DND-41 (cell line): Measurements from ENCODE around the gene PHKG2.

ENCODE experiments used
- ATAC-seq: fragments of 200-7000 bp; cut with Tn5 transposase; 3 replicates; pipeline ENCODE4 v1.9.1; 2021; ENCODE audit warnings: low read depth; ENCODE audit not compliant: insufficient read depth
- DNase-seq: peaks from one replicate; pipeline ENCODE4 v3.0.0-alpha.2; 2020
- H2AFZ ChIP-seq: 2 replicates; pipeline ENCODE4 v1.6.0; 2012; ENCODE audit warnings: low read depth, low read length
- H3K27ac ChIP-seq: 2 replicates; pipeline ENCODE4 v1.5.1; 2012; ENCODE audit warnings: low read length, inconsistent platforms
- H3K27me3 ChIP-seq: fragments of 200-600 bp; sonication (generic); 2 replicates; pipeline ENCODE4 v1.6.0; 2012; ENCODE audit warnings: low read length, mild to moderate bottlenecking, inconsistent platforms; ENCODE audit not compliant: insufficient read depth, poor library complexity
- H3K36me3 ChIP-seq: 2 replicates; pipeline ENCODE4 v1.5.1; 2012; ENCODE audit warnings: low read length, inconsistent platforms; ENCODE audit not compliant: insufficient read depth
- H3K4me1 ChIP-seq: 2 replicates; pipeline ENCODE4 v1.5.1; 2012; ENCODE audit warnings: mild to moderate bottlenecking, low read length; ENCODE audit not compliant: insufficient read depth
- H3K4me2 ChIP-seq: 2 replicates; pipeline ENCODE4 v1.6.0; 2012; ENCODE audit warnings: mild to moderate bottlenecking, moderate library complexity, low read length, inconsistent platforms; ENCODE audit not compliant: insufficient read depth
- H3K4me3 ChIP-seq, 2 experiments: fragments of 200-600 bp in 1 of 2; shearing (Covaris generic) in 1 of 2; 2 replicates each; pipeline ENCODE4 v1.5.1; 2012 to 2016; ENCODE audit warnings: inconsistent platforms in 2 of 2, low read length in 2 of 2, mild to moderate bottlenecking in 2 of 2, low read depth in 1 of 2, moderate library complexity in 1 of 2
- H3K79me2 ChIP-seq: 2 replicates; pipeline ENCODE4 v1.6.0; 2012; ENCODE audit warnings: low read length, inconsistent platforms; ENCODE audit not compliant: insufficient read depth
- H3K9ac ChIP-seq: 2 replicates; pipeline ENCODE4 v1.6.0; 2012; ENCODE audit warnings: low read depth, mild to moderate bottlenecking, inconsistent platforms, low read length, moderate library complexity
- H3K9me3 ChIP-seq: 2 replicates; pipeline ENCODE4 v1.5.1; 2012; ENCODE audit warnings: low read length, moderate library complexity, mild to moderate bottlenecking, inconsistent platforms; ENCODE audit not compliant: insufficient read depth, severe bottlenecking
- H4K20me1 ChIP-seq: 2 replicates; pipeline ENCODE4 v1.6.0; 2012; ENCODE audit warnings: low read length; ENCODE audit not compliant: insufficient read depth
- EZH2 ChIP-seq: IDR thresholded peaks from 3 replicates; pipeline ENCODE4 v1.6.1; 2012; ENCODE audit warnings: borderline replicate concordance, low read depth, mild to moderate bottlenecking, moderate library complexity, low read length, inconsistent platforms; ENCODE audit not compliant: severe bottlenecking
- TF ChIP-seq, protein P1 (sequence below): IDR thresholded peaks from 2 replicates; pipeline ENCODE4 v1.5.1; 2012; ENCODE audit warnings: borderline replicate concordance, low read length, moderate library complexity, mild to moderate bottlenecking; ENCODE audit not compliant: poor library complexity, severe bottlenecking; ENCODE audit errors: extremely low read depth

PHKG2 gene

GRCh38 chr16:30756781-30757100 is 8.5 kb downstream of the PHKG2 start:
- Histone ChIP-seq H3K4me1 (peaks cover 20% of the 10 kb centered on the region), H2AFZ (no peak overlapping the region), H3K9ac (no peak overlapping the region), H3K9me3 (no peaks in the 10 kb centered on the region), H3K36me3 (peaks cover 52% of the 10 kb centered on the region), H3K27ac (no peak overlapping the region), H3K4me2 (no peak overlapping the region), H3K4me3 (no peak overlapping the region), H3K79me2 (peaks cover 5% of the 10 kb centered on the region; the same call in 1 of the 2 replicates), H4K20me1 (no peaks in the 10 kb centered on the region), H3K27me3 (no peaks in the 10 kb centered on the region)
- no peak for DNase-seq
- TF ChIP-seq, protein P1, sequence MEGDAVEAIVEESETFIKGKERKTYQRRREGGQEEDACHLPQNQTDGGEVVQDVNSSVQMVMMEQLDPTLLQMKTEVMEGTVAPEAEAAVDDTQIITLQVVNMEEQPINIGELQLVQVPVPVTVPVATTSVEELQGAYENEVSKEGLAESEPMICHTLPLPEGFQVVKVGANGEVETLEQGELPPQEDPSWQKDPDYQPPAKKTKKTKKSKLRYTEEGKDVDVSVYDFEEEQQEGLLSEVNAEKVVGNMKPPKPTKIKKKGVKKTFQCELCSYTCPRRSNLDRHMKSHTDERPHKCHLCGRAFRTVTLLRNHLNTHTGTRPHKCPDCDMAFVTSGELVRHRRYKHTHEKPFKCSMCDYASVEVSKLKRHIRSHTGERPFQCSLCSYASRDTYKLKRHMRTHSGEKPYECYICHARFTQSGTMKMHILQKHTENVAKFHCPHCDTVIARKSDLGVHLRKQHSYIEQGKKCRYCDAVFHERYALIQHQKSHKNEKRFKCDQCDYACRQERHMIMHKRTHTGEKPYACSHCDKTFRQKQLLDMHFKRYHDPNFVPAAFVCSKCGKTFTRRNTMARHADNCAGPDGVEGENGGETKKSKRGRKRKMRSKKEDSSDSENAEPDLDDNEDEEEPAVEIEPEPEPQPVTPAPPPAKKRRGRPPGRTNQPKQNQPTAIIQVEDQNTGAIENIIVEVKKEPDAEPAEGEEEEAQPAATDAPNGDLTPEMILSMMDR, result no peak
- TF ChIP-seq EZH2, result no peak
- no peak for ATAC-seq

GRCh38 chr16:30757316-30757715 is 9.1 kb downstream of the PHKG2 start:
- Histone ChIP-seq H3K79me2 (peaks cover 9% of the 10 kb centered on the region), H3K27me3 (no peaks in the 10 kb centered on the region), H3K4me2 (no peak overlapping the region), H3K9ac (no peak overlapping the region), H2AFZ (no peak overlapping the region), H3K9me3 (no peaks in the 10 kb centered on the region), H3K36me3 (peaks cover 50% of the 10 kb centered on the region), H3K4me3 (no peak overlapping the region), H4K20me1 (no peaks in the 10 kb centered on the region), H3K4me1 (peaks cover 20% of the 10 kb centered on the region), H3K27ac (no peak overlapping the region)
- TF ChIP-seq, protein P1, result no peak
- no peak for TF ChIP-seq EZH2
- ATAC-seq (no peak), DNase-seq (no peak)

DNA sequence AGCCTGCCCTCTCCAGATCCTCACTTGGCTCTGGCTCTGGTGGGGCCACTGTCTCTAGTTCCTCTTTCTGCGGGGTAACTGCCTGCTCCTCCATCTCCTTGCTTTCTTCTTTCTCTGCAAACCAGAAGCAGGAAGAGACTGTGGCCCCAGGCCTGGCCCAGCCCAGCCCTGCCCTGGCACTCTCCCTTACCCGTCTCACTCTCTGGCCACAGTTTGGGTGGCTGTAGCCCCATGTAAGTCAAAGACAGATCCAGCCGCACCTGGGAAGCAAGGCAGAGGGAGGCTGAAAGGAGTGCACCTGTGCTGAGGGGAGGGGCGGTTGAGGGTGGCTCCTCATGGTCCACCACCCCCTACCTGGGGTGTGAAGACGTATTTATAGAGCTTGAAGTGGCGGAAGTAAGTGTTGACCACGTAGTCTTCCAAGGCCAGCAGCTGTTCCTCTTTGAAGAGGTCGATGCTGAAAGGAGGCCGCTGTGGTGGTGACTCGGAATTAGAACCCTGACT is 10.8 kb downstream of the PHKG2 start:
- TF ChIP-seq EZH2, result no peak
- TF ChIP-seq, protein P1, result no peak
- Histone ChIP-seq H4K20me1 (peaks cover 9% of the 10 kb centered on the region; the same call in 1 of the 2 replicates), H2AFZ (no peak overlapping the region), H3K4me2 (no peak overlapping the region), H3K4me3 (no peak overlapping the region), H3K27me3 (no peaks in the 10 kb centered on the region), H3K27ac (no peak overlapping the region), H3K9me3 (no peaks in the 10 kb centered on the region), H3K36me3 (peaks cover 51% of the 10 kb centered on the region), H3K79me2 (peaks cover 26% of the 10 kb centered on the region), H3K9ac (no peak overlapping the region), H3K4me1 (peaks cover 36% of the 10 kb centered on the region)
- no peak for ATAC-seq
- DNase-seq, result no peak
